Middle frontal gyrus (tissue), 1 donor: ENCODE measurements around the gene RERE.
"Not testable (repeated sequence)": the region's sequence is repeated elsewhere in the genome, so short reads cannot be mapped to it uniquely, and the experiment has no call there.

ENCODE experiments used
- DNase-seq: peaks from one replicate; pipeline ENCODE4 v3.0.0-alpha.2; 2015; ENCODE audit warnings: low spot score; ENCODE audit errors: extremely low spot score

RERE gene

DNA sequence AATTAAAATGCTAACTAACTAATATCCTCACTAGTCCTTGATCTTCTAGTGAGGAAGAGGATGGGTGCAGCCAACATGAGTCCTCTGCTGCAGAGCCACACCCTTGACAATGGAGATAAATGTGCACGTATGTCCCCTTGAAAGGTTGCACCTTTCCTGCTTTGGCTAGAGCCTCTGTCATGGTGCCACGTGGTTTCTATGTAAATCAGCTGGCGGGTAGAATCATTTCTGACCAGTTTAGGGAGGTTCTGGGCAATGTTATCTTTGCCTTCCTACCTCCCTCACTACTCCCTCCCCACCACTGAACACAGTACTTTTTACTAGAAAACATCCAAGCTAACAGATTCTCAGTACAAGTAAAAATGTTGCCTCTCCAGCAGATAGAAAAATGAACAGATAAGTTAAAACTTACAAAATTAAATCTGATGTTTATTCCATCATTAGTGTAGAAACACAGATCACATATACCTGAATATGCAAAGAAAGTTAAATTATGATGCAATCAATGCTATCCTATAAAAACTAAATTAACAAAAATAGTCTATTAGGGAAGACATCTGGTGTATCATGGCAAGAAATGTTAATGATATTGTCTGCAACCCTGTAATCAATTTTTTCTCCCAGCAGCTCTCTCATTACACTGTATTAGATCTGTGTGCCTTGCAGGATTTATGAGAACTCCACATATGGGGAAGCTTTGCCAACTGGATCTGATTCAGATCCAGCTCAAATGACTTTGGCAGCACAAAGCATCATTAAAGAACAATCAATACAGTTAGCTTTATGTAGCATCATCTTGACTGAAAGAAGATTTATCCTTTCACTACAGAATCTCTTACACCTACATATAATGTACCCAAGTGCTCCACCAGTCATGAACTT is 205.6 kb downstream of the RERE start:
- DNase-seq, result not testable (repeated sequence)

DNA sequence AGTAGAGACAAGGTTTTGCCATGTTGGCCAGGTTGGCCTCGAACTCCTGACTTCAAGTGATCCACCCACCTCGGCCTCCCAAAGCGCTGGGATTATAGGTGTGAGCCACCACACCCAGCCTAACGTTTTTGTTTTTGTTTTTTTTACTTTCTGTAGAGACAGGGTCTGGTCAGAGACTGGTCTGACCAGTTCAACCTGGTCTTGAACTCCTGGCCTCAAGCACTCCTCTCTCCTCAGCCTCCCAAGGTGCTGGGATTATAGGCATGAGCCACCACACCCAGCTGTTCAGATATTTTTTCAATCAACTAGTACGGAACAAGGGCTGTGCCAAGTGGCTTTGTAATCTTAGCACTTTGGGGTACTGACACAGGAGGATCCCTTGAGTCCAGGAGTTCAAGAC is 209.5 kb downstream of the RERE start:
- DNase-seq, result no peak

DNA sequence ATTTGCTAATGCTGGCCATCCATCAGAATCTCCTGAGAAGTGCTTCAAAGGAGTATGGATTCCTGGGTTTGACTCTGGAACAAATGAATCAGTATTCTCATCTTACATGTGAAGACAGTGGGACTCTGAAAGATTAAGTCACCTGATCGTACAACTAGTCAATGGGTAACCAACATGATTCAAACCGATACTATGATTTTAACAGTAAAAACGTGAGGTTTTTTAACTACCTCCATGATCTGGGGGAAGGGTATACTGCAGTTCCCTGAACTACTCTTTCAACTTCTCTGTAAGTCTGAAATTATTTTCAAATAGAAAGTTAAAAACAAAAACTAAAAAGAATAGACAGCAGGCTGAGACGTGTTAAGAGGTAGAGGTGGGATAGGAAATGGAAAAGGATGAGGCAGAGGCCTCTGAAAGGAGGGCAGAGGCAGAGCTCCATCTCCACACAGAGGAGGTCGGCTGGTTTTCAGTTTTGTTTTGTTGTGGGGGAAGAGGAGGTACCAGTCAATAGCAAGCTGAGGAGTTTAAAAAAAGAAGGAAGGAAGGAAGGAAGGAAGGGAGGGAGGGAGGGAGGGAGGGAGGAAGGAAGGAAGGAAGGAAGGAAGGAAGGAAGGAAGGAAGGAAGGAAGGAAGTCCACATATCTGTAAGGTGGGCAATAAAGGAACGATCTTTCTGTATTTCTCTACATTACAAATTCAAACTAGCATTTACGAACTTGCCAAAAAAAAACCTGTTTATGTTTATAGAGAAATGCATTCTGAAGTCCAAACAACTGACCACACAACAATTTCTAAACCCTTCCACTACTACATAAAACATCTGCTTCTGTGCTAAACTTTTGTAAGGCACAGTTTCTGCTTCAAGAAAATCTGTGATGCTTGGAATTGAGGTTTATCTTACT is 213.1 kb downstream of the RERE start:
- no peak for DNase-seq

DNA sequence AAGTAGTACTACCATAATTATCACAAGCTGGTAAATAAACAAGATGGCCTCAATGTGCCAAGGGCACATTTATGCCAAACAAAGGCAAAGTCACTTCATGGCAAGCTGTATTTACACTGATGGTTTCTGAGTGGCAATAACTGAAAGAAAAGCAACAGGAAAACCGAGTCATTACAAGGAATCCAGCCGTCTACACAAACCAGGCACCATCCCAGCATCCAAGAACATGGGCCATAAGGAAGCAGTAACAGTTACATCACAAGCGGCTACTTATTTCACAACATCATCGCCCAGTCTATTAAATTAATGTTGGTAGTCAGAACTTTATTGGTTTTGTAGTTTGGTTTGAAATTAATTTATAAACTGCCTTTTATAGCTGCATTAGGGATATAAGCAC is 214.2 kb downstream of the RERE start:
- no peak for DNase-seq

DNA sequence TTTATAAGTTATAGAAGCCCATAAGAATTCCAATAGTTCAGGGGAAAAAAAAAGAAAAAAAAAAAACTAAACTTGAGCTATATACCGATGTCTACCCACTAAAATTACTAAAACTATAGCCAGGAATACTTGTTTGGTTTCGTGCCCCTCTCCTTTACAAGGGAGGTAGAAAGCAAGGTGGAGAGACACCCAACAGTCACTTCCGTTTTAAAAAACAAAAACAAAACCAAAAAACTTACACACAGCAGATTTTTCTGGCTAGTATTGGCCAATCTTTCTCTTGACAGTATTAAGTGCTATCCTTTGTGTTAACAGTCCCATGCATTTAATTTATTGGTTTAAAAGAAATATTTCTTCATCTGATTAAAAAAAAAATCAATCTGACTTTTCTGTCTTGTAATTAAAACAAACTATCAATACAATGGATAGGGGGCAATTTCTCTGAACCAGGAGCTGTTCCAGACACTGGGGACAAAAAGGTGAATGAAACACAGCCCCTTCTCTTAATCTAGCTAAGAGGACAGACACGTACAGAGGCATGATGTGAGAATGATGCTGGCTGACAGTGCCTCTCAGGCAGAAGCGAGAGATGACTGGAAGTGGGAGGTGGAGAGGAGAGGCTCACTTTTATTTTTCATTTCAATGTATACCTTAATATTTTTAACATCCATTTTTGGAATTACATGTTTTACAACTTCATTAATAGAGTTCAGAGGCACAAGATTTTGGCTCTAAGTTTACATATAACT is 214.8 kb downstream of the RERE start:
- no peak for DNase-seq

DNA sequence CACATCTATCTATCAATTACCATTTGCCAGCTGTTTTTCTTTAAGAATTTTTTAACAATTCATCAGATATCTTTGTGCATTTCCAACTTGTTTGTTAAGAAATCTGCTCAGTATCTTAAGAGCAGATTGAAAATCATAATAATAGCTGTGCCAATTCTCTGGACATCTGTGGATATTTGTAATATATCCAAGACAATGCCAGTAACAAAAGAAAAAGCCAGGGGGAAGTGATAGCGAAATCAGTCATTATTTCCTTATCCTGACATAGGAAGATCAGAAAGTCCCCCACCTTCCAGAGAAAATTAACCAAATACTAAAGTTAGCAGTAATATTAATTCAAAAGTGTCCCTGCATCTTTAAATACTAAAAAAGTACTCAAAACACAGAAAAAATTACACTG is 217.1 kb downstream of the RERE start:
- no peak for DNase-seq

GRCh38 chr1:8599646-8600212 is 217.7 kb downstream of the RERE start:
- no peak for DNase-seq

GRCh38 chr1:8598783-8599182 is 218.7 kb downstream of the RERE start:
- DNase-seq, result no peak

DNA sequence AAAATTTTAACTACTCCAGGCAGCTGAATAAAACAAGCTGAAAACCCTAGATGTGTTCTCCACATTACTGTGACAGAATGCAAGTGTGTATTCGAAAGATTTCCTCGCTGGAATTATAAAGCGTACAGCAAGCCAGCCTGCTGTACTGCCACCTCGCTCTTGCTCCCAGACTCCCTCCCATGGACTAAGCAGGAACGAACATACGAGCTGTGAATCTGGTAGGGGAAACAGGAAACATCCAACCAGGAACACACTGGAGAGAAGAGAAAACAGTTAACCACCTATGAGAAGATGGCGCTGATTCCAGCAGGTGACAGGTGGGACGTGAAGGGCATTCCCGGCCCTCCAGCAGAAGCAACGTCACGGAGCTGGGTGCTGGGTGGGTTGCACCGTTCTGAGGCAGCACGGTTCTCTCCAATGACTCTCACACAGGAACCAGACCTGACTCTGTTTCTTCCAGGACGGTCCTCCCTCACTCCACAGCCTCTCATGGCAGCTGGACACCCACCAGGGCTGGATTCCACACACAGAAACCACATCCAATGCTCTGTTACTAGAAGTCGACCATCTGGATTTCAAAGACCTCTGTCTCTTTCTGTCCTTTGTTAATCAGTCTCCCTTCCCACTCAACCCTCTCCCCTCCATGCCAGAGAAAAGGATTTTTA is 219.2 kb downstream of the RERE start:
- peak; percentile 61 for DNase-seq

- no peak for DNase-seq
Observed at GRCh38 chr1:8597455-8597854, 220.0 kb downstream of the RERE start.

DNA sequence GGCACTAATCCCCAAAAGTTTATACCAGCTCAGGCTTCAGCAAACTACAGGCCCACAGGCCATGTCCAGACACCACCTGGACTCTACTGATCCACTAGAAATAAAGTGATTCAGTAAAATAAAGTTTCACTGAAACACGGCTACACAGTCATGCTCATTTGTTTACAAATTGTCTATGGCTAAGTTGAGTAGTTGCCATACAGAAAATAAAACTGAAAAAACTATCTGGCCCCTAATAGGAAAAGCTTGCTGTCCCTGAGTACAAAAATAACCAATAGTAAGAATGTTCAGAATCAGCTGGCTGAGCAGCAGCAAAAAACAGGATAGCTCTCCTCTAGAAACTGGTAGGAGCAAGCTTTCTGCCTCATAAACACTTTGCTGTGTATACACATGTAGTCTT is 221.5 kb downstream of the RERE start:
- no peak for DNase-seq

DNA sequence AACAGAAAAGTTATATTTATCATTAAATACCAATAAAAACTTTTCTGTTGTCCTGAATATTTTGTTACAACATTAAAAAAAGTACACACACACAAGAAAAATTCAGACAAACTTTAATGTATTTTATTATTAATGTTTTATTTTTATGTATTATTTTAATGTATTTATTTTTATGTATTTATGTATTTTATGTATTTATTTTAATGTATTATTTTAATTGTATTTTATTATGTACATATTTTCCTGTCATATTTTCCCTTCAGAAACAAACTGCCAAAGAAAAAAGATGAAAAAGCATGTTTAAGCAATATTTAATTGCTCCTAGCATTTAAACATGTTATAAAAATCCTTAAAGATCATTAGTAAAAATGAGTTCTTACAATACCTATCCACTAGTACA is 222.1 kb downstream of the RERE start:
- DNase-seq, result no peak

DNA sequence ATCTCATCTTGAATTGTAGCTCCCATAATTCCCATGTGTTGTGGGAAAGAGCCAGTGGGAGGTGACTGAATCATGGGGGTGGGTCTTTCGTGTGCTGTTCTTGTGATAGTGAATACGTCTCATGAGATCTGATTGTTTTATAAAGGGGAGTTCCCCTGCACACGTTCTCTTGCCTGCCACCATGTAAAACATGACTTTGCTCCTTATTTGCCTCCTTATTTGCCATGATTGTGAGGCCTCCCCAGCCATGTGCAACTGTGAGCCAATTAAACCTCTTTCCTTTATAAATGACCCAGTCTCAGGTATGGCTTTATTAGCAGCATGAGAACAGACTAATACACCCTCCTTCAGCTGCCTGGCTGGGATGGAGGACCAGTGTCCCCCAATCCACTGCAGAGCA is 224.1 kb downstream of the RERE start:
- DNase-seq, result not testable (repeated sequence)

DNA sequence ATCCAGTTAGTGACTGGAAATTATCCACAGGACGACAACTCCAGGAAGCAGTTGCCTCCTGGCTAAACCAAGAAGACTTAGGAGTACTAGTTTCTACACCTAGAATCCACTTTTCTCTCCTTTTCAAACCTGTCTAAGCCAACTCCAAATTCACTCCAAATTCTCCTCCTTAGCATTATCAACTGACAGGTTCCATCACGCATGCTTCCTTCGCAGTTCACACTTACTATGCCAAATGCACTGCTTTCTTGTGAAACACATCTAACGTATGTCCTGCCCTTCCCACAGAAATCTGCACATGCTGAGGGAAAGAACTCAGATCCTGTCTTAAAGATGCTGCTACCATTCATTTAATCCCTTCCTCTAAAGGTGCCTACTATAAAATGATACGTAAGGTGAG is 225.9 kb downstream of the RERE start:
- no peak for DNase-seq

DNA sequence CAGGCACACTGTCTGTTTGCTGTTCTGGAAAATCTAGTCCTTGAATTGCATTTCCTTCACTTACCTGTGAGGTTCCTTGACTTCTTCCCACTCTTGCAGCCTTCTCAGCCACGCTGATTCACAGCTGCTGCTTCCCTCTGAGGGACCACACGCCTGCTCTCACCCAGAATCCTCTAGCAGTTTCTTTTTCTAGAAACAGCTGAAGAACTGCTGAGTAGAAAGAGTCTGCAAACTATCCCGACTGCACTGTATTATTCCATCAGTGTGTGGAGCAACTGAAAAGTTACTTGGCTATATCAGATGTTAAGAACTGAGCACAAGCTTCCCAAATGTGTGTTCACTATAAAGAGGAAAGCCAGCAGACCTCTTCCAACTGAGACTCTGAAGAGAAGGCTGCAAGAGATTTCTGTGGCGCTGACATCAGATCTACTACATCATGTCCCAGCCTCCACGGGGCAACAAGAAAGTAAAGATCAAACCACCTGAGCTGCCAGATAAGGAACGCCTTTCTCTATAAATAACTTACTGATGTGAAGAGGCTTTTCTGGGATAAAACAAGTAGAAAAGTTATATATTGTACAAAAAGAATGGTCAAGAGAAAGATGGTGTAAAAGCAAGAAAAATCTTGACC is 226.6 kb downstream of the RERE start:
- DNase-seq, result no peak

DNA sequence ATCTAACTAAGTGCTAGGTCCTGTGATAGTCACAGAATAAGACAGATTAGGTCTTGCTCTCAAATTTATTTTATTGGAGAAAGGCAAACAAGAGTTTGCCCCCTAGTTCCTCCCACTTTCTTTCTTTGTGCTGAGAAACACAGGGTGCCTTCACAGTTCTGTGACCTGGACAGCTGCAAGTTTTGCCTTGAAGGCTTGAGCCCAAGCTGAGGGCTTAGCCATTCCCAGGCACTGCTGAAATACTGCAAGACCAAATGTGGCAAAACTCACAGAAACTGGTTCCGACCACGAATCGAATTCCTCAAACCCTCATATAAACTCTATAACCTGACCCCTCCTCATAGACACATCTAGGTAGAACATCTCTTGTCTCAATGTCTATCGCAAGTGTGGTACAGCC is 227.9 kb downstream of the RERE start:
- no peak for DNase-seq

GRCh38 chr1:8587784-8588183 is 229.7 kb downstream of the RERE start:
- no peak for DNase-seq

DNA sequence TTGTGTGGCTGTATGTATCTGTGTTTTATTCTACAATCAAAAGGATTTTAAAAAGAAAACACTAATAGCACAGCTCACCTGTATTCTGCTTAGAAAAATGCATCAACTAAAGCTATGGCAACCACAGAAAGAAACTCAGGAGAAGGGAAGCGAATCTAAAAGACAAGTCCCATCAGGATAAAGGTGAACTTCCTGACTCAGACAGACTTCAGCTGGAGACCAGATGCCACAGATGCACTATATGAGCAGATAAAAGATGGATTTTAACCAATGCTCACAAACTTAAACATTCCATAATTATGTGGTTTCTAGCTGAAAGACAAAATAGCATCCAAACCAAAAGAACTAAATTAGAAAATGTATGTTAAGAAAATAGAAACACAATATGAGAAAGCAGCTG is 231.0 kb downstream of the RERE start:
- DNase-seq, result no peak

GRCh38 chr1:8584316-8584715 is 233.1 kb downstream of the RERE start:
- no peak for DNase-seq

- no peak for DNase-seq
Observed at GRCh38 chr1:8583031-8583430, 234.4 kb downstream of the RERE start.
